ENCODE results near the gene IGLON5.
A peak's percentile ranks its signal among the peaks of the same experiment; 100 is the strongest.

The IGLON5 gene

DNA sequence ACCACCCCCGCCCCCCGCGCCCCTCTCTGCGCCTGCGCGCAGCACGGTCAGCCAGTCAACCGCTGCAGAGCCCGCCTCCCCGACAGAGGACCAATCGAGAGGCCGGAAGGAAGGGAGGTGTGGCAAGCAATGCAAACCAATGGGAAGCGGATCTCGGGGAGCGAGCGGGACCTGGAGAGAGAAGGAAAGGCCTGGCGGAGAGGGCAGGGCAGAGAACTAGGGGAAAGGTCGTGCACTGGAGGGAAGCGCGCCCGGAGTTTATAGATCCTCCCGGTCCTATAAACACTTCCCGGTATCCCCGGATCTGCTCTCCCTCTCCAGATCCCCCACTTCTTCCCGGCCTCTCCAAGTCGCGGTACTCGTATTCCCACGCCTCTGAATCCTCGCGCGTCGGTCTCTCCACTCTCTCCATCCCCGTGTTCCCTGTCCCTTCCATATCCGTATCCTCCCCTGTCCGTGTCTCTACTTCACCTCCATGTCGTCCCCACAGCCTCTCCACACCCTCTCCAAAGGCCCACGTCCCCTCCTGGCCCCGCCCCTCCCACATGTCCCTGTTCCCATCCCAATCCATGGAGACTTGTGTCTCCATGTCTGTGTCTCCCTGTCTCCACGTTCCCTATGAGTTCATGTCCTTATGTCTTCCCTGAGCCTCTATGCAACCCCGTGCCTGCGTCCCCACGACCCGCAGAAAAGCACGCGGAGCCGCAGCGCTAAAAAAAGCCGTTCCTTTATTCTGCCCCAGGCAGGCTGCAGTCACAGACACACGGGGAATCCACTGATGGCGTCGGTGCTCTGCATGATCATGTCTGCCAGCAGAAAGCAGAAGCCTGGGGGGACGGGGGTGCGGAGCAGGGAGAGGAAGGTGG is 55.2 kb downstream of the IGLON5 start:
- peak; percentile 77 to 93 for DNase-seq

DNA sequence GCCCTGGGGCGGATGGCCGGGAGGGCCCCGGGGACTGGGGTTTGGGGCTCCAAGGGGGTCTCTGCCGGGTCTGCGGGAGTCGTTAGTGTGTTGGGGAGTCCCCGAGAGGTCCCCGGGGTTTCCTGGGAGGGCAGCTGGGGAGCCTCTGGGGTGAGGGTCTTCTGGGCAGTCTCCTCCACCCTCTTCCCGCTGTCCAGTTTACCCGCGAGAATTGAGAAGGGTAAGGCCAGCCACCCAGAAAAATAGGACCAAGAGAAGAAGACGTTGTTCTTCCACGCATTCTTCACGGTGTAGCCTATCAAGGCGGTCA is 55.8 kb downstream of the IGLON5 start:
- DNase-seq, result peak in 1 of 2 donors; percentile 66

DNA sequence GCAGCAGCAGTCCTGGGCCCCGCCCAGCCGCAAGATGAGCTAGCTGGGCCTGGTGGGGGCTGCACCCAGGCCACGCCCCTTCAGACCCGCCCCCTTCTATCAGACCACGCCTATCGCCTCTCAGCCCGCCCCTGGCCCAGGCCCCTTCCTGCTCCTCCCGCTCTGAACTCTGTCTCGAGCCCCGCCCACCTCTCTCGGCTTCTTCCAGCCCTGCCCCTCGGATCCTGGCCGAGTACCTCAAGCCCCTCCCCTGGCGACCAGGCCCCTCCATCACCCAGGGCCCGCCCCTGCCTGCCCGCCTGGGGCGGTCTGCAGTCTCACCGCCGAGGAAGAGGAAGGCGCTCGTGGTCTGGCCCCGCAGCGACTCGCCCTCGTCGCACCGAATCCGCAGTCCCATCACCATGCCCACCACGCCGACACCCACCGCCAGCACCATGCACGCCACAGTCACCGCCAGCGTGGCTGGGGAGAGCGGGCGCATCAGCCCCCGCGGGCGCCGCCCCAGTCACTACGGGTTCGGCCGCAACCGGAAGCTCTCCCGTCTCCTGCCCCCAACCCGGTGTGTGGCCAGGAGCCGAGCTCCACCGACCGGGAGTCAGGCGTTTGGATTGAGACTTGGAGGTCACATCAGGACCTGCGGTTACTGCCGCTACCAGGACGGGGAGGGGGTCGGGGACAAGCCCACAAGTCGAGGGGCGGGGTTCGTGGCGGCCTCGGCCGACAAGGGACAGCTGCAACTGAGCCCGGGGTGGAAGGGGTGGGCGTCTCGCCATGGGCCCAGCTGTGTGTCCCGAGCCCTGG is 56.3 kb downstream of the IGLON5 start:
- DNase-seq, result peak; percentile 96 to 98

DNA sequence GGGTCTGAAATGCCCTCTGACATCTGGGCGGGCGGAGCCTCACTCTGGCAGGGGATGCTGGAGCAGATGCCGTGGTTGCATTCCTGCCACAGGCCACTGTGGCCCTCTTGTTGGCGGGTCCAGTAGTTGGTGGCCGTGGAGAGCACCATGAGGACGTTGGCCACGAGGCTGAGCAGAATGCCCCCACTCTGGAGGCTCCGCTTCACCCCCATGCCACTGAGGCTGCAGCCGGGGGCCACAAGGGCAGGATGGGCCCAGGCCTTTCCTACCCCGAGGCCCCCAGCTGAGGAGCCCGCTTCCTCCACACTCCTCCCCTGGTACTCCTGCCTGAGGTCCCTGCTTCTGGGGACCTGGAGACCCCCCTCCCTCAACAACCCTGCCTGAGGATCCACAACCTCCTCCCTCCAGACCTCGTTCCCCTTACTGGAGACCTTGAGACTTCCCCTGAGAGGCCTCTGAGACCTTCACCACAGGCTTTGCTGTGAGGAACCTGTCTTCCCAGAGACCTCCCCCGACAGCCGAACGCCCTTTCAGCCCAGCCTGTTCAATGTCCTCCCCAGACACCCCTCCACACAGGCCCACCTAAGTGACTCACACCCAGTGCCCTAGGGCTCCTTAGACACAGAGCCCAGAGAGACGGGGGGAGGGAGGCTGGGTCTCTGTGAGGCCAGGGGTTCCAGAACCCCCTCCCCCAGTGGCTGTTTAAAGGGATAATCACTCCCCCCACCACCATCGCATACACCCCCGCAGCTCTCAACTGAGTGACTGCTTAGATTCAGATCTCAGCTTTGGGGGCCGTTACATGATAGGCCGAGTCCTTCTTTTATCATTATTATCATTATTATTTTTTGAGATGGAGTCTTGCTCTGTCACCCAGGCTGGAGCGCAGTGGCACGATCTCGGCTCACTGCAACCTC is 57.2 kb downstream of the IGLON5 start, which contains the start of gene CLDND2:
TSS of gene CLDND2 (minus strand) at position 638 of the 917 bp plus-strand sequence. CDS start at position 212, 426 bp downstream.
- no peak for DNase-seq

DNA sequence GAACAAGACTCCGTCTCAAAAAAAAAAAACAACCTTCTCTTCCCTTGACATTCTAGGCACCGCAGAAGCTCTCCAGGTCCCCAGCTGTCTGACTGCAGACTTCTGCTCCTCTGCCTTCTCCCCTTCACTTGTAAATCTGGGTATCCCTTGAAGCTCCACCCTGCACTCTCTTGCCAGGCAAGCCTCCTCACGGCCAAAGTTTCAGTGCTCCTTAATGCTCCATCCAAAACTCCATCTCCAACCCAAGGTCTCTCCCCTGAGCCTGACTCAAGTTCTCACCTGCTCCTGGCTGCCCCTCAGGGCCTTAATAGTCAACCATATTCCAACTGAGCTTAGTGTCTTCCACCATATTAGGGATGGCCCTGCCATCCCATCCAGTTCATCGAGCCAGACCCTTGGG is 58.8 kb downstream of the IGLON5 start:
- DNase-seq, result no peak

DNA sequence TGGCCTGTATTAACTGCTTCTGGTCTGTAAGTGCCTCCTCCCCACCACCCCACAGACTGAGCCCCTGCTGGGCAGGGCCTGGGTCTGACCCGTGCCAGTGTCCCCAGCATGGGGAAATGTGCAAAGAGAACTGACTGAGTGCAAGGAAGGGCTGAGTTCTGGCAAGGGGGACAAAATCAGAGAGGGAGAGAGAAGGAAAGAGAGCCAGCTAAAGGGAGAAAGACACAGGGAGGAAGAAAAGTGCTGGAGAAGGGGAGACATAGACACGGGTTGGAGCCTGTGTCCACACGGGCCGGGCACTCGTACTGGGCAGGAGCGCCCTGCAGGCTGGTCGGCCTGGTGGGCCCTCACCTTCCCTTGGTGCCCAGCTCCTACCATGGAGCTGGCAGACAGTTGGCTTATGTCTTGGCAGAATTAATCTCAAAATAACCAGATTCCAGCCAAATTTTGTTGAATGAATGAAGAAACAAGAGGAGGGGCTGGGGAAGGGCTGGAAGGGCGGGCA is 59.8 kb downstream of the IGLON5 start:
- DNase-seq, result no peak

DNA sequence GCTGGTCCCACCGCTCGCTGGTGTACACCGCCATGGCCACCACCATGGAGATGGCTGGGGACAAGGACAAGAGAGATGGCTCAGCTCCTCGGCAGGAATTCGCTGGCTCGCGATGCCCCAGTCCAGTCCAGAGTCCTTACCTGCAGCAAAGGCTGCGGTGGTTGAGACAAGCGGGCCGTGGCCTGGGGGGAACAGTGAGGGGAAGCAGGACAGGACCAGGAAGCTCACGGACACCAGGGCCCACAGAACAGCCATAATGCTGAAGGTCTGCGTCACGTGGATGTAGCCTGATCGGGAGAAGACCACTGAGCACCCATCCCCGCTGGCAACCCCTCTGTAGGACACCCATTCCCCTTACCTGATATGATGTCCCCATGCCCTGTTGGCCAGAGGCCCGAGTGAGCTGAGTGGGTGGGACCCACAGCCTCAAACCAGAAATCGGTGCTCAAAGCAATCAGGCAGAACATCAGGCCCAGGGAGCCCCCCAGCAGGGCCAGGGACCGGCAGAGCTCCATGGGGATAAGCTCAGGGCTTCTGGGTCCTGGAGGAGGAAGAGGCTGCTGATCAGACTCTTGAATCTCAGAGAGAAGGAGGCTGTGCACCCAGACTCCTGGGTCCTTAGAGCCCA is 60.7 kb downstream of the IGLON5 start:
- DNase-seq, result no peak

DNA sequence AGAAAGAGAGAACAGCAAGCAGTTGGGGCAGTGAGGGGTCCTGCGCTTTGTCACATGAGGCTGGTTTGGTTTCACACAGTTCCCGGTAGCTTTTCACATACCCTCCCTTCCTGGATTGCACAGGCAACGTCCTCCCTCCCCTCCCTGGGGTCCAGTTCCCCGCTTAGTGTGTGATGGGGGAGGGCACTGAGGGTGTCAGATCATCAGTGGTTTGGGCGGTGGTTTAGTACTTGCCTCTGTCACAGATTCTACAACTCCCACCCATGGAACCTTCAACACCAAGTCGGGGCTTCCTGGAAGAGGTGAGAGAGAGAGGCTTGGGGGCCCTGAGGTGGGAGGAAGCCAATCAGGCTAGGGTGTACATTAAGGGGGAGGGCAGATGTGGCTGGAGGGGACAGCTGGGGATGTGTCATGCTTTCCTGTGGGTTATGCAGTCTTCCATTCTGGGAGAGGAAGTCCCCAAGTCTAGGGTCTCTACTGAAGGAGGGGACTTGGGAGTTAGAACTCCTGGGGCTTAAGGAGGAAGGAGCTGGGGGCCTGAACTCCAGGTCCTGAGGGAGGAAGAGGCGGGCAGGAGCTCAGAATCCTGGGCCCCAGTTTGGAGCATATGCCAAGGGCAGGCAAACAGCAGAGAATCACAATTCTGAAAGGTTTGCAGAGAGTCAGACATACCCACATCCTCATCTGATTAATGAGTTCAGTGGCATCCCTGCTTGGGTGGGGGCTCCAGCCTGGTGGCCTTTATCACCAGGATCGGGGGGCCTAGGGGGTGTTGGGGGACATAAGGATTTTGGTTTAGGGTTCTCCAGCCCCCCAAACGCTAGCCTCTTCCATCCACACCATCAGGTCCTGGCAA is 61.4 kb downstream of the IGLON5 start, which contains the start of gene NKG7:
TSS of gene NKG7 (minus strand) at position 6 of the 856 bp plus-strand sequence. CDS start 119 bp downstream, outside the sequence.
- DNase-seq, result peak; percentile 29 to 99

DNA sequence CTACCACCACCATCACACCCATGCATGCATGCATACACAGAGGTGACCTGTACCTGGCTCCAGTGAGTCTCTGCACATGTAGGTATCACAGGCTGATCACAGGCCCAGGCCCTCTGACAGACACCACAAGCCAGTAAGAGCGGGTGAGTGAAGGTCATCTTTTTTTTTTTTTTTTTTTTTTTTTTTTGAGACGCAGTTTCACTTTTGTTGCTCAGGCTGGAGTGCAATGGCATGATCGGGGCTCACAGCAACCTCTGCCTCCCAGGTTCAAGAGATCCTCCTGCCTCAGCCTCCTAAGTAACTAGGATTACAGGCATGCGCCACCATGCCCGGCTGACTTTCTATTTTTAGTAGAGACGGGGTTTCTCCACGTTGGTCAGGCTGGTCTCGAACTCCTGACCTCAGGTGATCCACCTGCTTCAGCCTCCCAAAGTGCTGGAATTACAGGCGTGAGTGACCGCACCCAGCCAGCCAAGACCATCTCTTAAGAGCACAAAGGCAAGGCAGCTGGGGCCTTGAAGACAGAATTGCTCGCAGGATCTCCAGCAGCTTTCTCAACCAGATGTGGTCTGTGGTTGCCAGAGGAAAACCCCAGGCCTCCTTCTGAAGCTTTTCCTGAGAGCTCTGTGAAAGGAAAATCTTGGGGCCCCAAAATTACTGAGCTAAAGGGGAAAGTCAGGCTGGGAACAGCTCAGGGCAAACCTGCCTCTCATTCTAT is 64.2 kb downstream of the IGLON5 start:
- peak in 1 of 2 donors; percentile 7 for DNase-seq

DNA sequence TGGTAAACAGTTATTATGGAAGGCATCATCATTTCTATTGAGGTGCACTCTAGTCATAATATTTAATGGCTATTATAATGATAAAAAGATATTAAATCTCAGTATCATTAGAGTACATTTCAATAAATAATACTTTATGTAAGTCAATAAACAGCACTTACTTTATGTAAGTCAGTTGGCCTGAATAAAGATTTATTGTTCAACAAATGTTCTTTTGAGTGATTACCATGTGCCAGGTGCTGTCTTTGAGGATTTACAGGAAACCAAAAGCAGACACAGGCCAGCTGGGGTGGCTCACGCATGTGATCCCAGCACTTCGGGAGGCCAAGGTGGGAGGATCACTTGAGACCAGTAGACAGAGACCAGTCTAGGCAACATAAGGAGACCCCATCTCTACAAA is 66.0 kb downstream of the IGLON5 start:
- no peak for DNase-seq

DNA sequence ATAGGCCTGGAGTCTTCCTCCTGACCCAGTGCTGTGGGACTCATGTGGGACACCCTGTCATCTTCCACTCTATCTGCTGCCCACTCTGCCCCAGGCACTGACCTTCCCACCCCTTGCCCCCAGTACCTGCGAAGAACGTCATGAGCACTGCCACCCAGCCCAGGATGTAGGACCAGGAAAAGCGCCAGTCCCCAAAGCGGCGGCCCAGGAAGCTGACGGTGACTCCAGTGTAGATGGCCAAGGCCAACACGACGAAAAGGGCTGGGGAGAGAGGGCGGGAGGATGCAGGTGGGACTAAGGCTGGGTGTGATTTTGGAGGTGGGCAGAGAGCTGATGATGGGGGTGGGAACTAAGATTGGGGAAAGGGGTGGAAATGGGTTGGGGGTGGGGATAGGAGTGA is 68.9 kb downstream of the IGLON5 start:
- DNase-seq, result no peak
